HG03066 (cell line): Measurements from ENCODE around the gene NLGN1.

ENCODE experiments used
- ATAC-seq: cut with Tn5 transposase; IDR thresholded peaks from one replicate; pipeline ENCODE4 v1.9.1; 2021; ENCODE audit warnings: low read depth; ENCODE audit not compliant: unreplicated experiment

Gene NLGN1

DNA sequence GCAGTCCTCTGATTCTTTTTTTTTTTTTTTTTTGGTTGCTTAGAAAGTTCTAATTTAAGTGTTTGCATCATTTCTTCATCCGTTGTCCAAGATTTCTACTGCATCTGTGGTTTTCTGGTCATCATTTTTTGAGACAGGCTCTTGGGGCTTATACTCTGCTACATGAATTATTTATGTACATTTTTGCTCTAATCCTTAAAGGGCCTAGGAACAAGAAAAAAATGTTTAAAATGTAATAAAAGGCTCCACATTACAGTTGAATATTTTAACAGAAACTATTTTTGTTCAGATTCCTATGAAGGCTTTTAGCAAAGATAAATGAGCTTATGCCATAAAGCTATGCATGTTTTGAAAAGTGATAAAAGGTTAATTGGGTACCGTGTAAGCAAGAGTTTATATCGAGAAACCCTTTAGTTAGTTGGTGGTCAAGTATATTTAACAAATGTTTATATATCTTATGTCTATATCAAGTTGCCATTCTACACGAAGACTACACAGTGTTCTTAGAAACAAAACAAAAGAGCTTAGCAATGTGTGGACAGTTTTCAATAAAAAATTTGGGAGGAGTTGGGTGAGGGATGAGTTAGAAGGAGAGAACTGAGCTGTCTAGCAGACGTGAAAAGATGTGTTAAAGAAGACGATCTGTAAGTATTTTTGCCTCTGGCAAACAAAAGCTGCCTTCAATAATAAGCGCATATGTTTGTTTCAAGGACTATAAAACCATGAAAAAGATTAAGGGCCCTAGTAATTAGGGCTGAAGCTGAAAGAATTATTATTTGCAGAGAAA, 898.0 kb downstream of the NLGN1 start:
- ATAC-seq, result no peak

DNA sequence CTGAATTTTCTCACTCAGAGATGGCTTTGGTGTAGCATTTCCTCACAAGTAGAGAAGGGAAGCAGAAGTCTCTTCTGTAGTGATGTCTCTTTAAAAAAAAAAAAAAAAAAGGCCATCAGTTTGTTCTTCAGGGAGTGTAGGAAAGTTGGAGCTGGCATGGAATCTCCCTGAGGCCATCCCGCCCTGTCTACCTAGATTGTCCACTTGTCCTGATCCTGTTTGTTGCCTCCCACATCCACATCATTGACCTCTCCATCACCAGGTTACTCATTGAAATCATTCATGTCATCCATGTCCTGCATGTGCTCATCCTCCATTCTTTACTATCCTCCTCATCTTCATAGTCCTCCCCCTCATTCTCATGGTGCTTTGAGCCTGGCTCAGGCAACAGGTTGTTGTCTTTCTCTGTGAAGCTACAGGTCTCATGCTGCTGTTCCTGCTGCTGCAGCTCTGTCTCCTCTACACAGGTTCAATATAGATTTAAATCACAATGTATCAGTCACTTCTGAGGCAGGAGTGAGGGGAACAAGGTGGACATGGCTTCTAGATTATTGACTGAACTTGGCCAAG, 905.3 kb downstream of the NLGN1 start:
- no peak for ATAC-seq

DNA sequence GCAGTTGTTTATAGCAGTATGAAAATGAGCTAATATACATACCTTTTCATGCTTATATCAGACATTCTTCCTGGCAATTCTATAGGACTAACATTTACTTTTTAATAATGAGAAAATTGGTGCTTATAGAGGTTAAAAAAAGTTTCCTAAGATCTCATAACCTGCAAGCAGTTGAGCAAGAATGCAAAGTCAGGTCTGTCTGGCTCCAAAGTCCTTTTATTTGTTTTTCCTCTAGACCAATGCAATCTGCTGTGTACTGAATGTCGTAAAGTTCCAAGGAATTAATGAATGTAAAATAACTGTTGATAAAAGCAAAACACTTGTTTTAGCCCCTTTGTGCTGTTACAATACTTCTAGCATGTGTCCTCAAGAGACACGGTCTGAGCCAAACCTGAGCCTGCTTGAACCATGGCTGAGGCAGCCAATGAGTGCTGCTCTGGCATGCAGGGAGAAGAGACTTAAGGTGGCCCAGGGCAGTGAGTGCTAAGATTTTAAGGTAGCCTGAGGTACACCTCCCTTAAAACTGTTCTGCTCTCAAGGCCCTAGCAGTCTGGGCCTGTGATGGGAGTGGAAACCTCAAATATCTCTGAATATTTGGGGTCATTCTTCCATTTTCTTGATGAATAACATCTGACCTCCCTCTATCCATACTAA, 906.5 kb downstream of the NLGN1 start:
- ATAC-seq, result no peak

DNA sequence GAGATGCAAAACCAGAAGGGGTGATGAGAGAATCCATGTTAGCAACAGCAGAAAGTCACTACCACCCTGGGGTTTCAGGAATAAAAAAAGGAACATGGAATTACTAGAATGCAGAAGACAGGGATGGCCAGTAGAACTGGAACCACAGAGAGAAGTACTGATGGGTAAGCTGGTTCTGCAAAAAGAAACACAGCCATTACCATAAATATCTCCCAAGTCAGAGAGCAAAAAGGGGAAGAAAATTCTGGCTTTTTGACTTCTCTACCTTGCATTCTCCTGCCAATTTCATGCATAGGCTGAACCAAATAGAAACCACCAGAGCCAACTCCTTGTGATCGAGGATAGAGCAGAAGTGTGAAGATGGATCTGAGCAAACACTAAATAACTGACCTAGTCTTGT, 911.2 kb downstream of the NLGN1 start:
- ATAC-seq, result no peak

DNA sequence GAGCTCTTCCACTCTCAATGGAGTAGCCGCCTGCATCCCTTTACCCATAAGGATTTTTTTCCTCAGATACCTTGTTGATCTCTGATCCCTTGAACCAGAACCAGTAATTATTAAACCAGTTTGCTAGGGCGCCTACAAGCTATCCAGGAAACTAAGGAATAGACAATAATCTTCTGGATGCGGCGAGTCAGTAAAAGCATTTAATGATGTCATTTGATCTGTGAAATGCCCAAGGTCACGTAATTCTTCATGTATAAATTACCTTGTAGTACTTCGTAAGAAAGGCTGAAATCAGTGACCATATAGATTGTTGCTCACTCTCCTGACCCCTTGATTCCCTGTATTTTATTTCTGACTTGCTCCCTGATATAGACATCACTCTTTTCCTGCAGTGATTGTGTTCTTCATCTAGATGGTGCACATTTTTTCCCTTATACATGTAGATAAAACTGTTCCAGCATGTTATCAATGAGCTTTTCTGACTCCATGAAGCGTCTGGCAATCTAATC, 913.0 kb downstream of the NLGN1 start:
- ATAC-seq, result no peak

DNA sequence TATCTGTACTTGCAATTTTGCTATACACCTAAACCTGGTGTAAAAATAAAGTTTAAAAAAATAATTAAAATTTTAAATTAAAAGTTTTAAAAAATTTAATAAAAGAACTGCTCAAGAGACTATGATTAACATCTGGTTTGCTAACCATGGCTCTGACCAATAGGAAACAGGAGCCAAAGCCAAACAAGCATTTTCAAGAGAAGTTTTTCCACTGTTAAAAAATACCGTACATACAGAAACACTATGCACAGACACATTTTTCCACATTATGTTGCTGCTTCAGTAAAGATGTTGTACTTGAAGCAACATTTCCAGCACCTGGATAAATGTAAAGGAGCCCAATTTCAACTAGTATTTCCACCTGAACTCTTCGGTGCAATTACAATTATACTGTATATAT, 917.7 kb downstream of the NLGN1 start:
- no peak for ATAC-seq

DNA sequence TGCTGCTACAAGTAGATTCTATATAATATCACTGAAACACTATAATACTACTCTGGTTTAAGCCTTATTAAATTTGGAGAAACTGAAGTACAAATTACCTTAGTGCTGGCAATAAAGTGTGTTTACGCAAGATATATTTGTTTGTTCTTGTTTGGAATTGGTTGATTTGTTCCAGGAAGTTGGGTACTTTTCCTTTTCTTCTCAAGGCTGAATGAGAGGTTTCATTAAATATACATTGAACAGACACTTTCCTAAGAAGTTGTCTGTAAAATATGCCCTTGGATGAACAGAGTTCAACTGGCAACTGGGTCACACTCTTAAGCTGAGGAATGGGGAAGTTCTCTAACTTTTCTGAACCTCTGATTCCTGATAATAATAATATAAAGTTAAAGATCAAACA, 919.5 kb downstream of the NLGN1 start:
- no peak for ATAC-seq

DNA sequence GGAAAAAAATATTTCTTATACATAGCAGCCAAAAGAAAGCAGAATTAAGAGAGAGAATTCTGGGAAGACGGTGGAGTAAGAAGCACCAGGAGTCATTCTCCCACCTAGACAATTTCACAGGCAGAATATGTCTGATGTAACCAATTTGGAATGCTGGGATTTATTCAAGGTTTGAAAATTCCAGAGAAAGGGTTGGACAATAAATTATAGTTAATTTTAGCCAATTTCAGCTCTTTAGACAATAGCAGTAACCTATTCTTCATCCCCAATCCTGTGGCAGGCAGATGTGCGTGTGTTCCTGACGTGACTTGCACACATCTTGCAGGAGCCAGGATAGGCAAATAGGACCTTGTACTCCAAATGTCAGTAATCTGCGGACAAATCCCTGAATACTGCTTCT, 920.6 kb downstream of the NLGN1 start:
- no peak for ATAC-seq

DNA sequence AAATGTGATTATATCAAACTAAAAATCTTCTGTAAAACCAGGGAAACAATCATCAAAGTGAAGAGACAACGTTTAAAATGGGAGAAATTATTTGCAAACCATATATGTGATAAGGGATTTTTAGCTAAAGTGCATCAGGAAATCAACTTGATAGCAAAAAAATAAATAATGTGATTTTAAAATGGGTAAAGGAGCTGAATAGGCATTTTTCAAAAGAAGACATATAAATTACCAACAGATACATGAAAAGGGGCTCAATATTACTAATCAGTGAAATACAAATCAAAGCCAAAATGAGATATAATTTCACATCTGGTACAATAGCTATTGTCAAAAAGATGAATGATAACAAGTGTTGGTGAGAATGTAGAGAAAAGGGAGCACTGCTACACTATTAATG, 924.0 kb downstream of the NLGN1 start:
- no peak for ATAC-seq

DNA sequence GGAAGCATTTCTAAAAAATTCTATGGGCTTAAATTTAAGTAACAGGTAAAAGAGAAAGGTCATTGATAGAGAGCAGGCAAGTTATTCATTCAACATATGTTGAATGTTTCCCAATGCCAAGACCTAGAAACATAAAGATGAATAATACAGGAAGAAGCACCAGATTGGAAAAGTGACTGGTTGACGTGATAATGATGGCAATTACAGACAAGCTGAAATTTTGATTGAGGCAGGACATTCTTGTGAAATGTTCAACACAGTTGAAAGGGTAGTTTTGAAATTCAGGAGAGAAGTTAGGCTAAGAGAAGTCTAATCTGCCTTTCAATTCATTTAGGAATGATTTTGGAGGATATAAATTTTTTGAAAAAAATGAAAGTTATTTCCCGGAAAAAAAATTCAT, 925.2 kb downstream of the NLGN1 start:
- ATAC-seq, result no peak

DNA sequence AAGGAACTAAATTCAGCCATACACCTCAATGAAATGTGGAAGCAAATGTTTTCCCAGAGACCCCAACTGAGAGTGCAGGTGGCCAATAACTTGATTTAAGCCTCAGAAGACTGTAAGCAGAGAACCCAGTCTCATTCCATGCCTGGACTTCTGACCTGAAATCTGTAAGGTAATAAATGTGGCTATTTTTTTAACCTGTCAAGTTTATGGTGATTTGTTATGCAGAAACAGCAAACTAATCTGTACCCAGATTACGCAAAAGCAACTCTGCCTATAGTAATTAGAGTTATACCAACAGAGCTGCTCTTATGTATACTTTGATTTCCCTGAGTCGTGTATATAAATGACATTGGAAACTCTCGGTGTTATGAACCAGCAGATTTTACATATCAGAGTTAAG, 927.6 kb downstream of the NLGN1 start:
- ATAC-seq, result no peak

DNA sequence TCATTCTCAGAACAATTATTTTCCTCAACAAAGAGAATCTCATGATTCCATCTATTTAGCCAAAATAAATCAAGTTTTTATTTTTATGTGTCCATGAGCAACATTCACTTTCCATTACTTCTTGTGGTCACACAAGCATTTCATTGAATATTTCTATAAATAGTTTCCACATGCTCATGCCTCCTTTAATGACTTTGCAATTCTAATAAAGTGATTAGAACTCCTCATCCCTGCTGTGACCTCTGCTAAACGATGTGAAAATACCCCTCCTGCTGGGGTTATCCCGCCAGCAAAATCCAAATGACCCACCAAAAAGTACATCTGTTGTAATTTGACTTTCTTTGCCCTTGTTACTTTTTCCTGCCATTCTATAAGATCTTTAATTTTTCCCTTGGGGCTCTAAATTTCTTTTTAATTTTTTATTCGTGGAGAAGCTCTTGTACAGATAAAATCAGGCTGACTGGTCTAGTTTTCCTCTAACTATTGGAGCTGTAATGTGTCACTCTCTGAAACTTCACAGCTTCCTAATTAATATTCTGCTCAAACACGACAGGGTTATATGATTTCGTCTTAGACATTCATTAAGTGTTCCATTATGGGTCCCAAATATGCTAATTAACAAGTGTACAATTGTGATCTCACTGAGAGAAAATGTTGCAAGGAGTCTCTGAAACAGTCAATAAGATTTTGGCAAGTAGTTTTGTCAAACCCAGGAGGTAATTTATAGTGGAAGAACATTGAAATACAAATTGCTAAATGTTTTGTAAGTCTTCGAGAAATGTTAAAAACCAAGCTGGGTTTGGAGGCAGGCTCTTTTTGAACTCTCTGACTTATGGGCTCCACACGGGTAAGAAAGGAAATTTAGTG, 928.5 kb downstream of the NLGN1 start:
- no peak for ATAC-seq

DNA sequence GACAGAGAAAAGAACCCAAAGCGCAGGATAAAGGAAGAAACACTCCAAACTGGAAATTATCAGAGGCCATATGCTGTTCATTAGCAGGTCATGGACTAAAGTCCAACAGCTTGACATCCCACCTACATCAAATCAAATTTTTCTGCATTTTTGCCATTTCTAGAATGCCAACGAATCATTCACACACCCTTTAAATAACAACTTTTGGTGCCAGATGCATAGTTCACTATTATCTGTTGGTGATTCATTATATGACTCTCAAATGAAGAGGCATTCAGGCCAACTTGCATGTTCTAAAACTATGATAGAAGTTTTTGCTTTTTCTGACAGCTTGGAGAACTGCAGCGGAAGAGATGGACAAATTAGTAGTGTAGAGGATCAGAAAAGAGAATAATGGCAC, 931.8 kb downstream of the NLGN1 start:
- ATAC-seq, result no peak

DNA sequence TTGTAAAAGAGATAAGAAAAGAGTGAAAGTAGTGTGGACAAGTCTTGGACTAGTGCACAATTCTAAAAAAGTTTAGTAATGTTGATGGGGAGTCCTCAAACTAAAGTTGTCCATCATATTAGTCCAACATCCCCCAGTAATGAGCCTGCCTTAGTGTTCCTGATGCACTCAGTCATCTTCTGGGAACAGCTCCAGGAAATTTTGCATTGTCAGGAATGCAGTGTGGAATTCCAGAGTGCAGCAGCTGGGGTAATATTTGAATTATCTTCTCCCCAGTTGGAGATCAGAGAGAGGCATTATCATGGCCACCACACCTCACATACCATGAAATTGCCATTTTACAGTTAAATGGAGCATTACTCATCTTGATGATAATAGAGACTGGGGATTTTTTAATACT, 932.8 kb downstream of the NLGN1 start:
- no peak for ATAC-seq

DNA sequence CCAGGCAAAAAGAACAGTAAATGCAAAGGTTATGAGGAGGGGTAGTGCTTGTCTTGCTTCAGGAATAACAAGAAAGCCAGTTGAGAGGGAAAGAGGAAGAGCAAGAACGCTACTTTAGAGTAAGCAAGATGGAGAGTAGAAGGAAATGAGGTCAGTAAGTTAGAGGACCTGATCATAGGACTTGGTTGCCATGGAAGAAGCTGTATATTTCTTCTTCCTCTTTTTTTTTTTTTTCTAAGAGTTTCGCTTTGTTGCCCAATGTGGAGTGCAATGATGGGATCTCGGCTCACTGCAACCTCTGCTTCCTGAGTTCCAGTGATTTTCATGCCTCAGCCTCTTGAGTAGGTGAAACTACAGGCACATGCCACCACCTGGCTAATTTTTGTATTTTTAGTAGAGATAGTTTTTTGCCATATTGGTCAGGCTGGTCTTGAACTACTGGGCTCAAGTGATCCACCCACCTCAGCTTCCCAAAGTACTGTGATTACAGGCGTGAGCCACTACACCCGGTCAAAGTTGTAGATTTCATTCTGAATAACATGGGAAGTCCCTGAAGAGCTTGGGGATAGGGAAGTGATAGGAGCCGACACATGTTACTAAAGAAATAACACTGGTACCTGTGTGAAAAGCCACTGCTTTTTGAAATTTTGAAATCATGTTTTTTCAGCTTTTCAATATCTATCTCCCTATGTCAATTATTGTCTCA, 933.7 kb downstream of the NLGN1 start:
- no peak for ATAC-seq

DNA sequence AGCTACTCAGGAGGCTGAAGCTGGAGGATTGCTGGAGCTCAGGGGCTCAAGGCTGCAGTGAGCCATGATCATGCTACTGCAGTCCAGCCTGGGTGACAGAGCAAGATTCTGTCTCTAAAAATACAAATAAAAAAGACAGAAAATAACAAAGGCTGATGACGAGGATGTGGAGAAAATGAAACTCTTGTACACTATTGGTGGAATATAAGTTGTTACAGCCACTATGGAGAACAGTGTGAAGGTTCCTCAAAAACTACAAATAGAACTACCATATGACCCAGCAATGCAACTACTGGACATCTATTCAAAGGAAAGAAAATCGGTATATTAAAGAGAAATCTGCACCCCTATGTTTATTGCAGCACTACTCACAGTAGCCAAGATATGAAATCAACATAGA, 934.8 kb downstream of the NLGN1 start:
- no peak for ATAC-seq

DNA sequence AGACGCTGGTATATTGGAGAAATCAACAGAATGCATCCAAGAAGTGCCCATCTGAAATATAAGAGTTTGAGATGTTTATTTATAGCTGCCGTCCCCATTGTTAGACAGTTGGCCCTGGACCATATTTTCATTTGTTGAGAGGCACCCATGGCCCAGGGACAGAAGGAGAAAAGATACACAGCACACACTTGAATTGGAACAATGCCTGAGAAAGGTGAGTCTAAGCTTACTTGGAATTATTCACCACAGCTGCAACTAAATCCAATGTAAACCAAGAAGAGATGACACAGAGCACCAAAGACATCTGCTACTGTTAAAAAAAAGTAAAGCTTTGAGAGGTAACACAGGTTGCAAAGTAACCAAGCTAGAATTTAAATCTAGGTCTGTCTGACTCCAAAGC, 936.1 kb downstream of the NLGN1 start:
- no peak for ATAC-seq

DNA sequence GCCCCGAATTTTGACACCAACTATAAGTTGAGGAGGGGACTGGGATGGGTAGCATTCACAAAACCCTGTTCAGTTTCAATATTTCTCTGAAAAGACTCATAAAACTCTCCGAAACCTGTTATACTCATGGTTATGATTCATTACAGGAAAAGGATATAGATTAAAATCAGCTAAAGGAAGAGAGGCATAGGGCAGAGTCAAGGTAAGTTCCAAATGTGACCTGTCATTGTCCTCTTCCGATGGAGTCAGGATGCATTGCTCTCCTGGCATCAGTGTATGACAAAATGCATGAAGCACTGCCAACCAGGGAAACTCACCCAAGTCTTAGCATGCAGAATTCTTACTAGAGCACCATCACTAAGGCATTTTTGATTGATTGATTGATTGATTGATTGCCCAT, 936.6 kb downstream of the NLGN1 start:
- no peak for ATAC-seq

DNA sequence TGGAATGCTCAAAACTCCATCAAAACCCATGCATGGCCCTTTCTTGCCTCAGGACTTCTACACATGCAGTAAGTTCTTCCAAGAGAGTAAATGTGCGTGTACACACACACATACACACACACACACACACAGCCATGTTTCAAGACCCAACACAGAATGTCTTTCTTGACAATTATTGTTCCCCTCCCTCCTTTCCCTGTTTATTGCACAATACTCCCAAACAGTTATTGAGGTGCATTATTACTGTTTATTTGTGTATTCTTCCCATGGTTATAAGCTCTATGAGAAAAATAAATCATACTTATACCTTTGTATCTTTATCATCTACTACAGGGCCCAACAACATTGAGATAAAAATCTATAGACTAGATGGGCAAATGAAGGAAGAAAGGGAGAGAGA, 937.8 kb downstream of the NLGN1 start:
- no peak for ATAC-seq

DNA sequence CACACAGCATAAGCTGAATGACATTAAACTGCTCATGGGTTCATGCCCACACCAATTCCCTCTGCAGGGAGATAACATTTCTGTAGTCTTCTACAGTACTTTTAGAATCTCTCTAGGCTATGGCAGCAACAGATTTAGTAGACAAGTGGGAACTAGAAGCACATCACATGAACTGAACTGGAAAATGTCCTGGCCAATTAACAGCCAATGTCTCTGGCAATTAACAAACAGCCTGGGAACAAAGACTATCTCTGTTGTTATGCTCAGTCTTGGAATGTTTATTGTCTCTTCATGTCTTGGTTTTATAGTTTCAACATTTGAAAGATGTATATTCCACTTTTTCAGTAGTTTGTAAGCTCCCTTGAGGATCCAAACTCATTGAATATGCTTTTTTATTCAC, 938.4 kb downstream of the NLGN1 start:
- no peak for ATAC-seq
